ENCODE data around the gene SOX11.

DNA sequence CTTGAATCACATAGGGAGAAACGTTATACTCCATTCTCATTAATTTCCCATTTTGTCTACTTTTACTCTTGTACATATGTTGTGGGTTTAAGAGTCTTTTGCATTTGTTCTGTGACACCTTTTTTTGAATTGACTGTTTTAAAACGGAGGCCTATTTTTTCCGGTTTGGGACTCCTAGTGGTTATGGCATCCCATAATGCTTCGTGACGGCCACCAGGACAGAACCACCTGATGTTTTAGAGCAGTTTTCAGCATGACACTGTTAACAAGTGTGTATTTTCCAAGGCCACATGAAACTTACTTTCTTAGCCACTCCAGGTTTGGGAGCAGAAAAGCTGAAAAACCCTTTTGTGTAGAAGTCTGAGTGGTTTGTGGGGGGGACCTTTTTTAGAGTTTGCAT, 8.4 kb downstream of the SOX11 start:
- no peak for TF ChIP-seq EP300 (IDR thresholded peaks at IDR 0.05)
- TF ChIP-seq, protein P1, sequence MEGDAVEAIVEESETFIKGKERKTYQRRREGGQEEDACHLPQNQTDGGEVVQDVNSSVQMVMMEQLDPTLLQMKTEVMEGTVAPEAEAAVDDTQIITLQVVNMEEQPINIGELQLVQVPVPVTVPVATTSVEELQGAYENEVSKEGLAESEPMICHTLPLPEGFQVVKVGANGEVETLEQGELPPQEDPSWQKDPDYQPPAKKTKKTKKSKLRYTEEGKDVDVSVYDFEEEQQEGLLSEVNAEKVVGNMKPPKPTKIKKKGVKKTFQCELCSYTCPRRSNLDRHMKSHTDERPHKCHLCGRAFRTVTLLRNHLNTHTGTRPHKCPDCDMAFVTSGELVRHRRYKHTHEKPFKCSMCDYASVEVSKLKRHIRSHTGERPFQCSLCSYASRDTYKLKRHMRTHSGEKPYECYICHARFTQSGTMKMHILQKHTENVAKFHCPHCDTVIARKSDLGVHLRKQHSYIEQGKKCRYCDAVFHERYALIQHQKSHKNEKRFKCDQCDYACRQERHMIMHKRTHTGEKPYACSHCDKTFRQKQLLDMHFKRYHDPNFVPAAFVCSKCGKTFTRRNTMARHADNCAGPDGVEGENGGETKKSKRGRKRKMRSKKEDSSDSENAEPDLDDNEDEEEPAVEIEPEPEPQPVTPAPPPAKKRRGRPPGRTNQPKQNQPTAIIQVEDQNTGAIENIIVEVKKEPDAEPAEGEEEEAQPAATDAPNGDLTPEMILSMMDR (IDR thresholded peaks at IDR 0.05): no peak
- TF ChIP-seq POLR2AphosphoS5 (IDR thresholded peaks at IDR 0.05): no peak
